ENCODE results near the gene VPS13D. TPM values are rescaled to one million over a fixed set of nuclear protein-coding genes. Genes with fewer than 3 reads are reported as not detected.
A peak's percentile ranks its signal among the peaks of the same experiment; 100 is the strongest.

VPS13D gene
- total RNA-seq, 4 donors from 2014 or later = 137 to 238 (median 191) TPM

GRCh38 chr1:12424087-12424529 lies 194.3 kb downstream of the VPS13D start:
- WGBS, 2 donors = 38 to 55% methylated on average over 3 of the region's 3 CpGs
- H3K27me3 ChIP-seq = no peaks in the 10 kb centered on the region
- no peak overlapping the region for H3K4me3 ChIP-seq (replicated peaks in 1 of 3)
- peak overlapping the region; percentile 48 to 66 (median 60) for H3K27ac ChIP-seq
- H3K4me1 ChIP-seq = peaks cover 24% of the 10 kb centered on the region in 2 donors
- intact Hi-C loops (cut with DNase I) = no loop called here
- TF ChIP-seq CTCF (IDR thresholded peaks at IDR 0.05) (no peak), POLR2A (IDR thresholded peaks at IDR 0.05) (no peak)
- peaks cover 0 to 6% of the 10 kb centered on the region in 2 donors for H3K36me3 ChIP-seq
- no peak for DNase-seq
- H3K9me3 ChIP-seq = no peaks in the 10 kb centered on the region

GRCh38 chr1:12424793-12425192 lies 195.0 kb downstream of the VPS13D start:
- H3K27me3 ChIP-seq = no peaks in the 10 kb centered on the region
- peaks cover 0 to 6% of the 10 kb centered on the region in 2 donors for H3K36me3 ChIP-seq
- no peaks in the 10 kb centered on the region for H3K9me3 ChIP-seq
- peak overlapping the region; percentile 23 to 66 (median 48) for H3K27ac ChIP-seq
- intact Hi-C loops (cut with DNase I) = no loop called here
- H3K4me3 ChIP-seq (replicated peaks in 1 of 3) = no peak overlapping the region
- peaks cover 24% of the 10 kb centered on the region in 2 donors for H3K4me1 ChIP-seq
- TF ChIP-seq POLR2A (IDR thresholded peaks at IDR 0.05) = no peak
- TF ChIP-seq CTCF (IDR thresholded peaks at IDR 0.05) = no peak
- DNase-seq = no peak

- Histone ChIP-seq H3K27ac (no peak overlapping the region), H3K4me1 (peaks cover 24% of the 10 kb centered on the region in 2 donors), H3K9me3 (no peaks in the 10 kb centered on the region), H3K36me3 (no peaks in the 10 kb centered on the region), H3K27me3 (no peaks in the 10 kb centered on the region), H3K4me3 (replicated peaks in 1 of 3) (no peak overlapping the region)
- intact Hi-C loops (cut with DNase I) = no loop called here
- WGBS, 2 donors = 80 to 91% methylated on average over 3 of the region's 3 CpGs
- TF ChIP-seq POLR2A (IDR thresholded peaks at IDR 0.05) = no peak
- no peak for TF ChIP-seq CTCF (IDR thresholded peaks at IDR 0.05)
- DNase-seq = no peak
These were observed 196.2 kb downstream of the VPS13D start for GRCh38 chr1:12426030-12426429.

GRCh38 chr1:12428334-12428733 lies 198.5 kb downstream of the VPS13D start:
- no peak overlapping the region for H3K27ac ChIP-seq
- WGBS, 2 donors = 82 to 89% methylated on average over 4 of the region's 4 CpGs
- peaks cover 22 to 27% of the 10 kb centered on the region in 2 donors for H3K4me1 ChIP-seq

GRCh38 chr1:12430525-12430924 lies 200.7 kb downstream of the VPS13D start:
- TF ChIP-seq CTCF (IDR thresholded peaks at IDR 0.05) (no peak), POLR2A (IDR thresholded peaks at IDR 0.05) (no peak)
- Histone ChIP-seq H3K4me3 (replicated peaks in 1 of 3) (no peak overlapping the region), H3K9me3 (no peaks in the 10 kb centered on the region), H3K27me3 (no peaks in the 10 kb centered on the region), H3K27ac (no peak overlapping the region), H3K4me1 (peaks cover 20 to 26% of the 10 kb centered on the region in 2 donors), H3K36me3 (no peaks in the 10 kb centered on the region)
- intact Hi-C loops (cut with DNase I) = no loop called here
- WGBS, 2 donors = 98 to 99% methylated on average over 4 of the region's 4 CpGs
- DNase-seq = no peak

More at GRCh38 chr1:12428334-12428733, 198.5 kb downstream of the VPS13D start:
- DNase-seq = no peak
- H3K36me3 ChIP-seq = no peaks in the 10 kb centered on the region
- TF ChIP-seq CTCF (IDR thresholded peaks at IDR 0.05) (no peak), POLR2A (IDR thresholded peaks at IDR 0.05) (no peak)
- intact Hi-C loops (cut with DNase I) = no loop called here
- H3K27me3 ChIP-seq = no peaks in the 10 kb centered on the region
- no peak overlapping the region for H3K4me3 ChIP-seq (replicated peaks in 1 of 3)
- no peaks in the 10 kb centered on the region for H3K9me3 ChIP-seq

Data from thyroid gland (tissue), 4 donors.